Measurements from ENCODE around the gene SSC4D. TPM values are rescaled to one million over a fixed set of nuclear protein-coding genes. Genes with fewer than 3 reads are reported as not detected.

Gene SSC4D
- 0.71 to 1.4 TPM (median 1.1 TPM) in 5 replicates for total RNA-seq (2022; extraction: Qiagen RNA extraction)

DNA sequence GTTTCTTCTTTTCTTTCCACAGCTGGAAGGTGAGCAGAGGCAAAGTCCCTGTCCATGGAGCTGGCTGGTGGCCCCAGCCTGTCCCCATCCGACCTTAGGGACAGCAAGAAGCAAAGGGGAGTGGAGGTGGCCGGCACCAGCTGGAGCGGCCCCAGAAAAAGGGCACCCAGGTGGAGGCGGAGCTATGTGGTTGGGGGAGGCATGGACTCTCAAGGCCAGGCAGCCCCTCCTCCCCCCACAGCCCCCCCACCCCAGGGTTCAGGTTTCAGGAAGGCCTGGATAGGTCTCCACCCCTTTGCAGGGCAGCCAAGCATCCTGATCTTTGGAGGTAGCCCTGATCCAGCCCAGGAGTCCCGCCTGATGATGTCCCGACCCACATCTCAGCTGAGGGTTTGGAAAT is at the start of gene SSC4D:
Gene SSC4D (minus strand): TSS at position 161 of the 400 bp plus-strand sequence. CDS start 5,258 bp downstream, outside the sequence.

DNA sequence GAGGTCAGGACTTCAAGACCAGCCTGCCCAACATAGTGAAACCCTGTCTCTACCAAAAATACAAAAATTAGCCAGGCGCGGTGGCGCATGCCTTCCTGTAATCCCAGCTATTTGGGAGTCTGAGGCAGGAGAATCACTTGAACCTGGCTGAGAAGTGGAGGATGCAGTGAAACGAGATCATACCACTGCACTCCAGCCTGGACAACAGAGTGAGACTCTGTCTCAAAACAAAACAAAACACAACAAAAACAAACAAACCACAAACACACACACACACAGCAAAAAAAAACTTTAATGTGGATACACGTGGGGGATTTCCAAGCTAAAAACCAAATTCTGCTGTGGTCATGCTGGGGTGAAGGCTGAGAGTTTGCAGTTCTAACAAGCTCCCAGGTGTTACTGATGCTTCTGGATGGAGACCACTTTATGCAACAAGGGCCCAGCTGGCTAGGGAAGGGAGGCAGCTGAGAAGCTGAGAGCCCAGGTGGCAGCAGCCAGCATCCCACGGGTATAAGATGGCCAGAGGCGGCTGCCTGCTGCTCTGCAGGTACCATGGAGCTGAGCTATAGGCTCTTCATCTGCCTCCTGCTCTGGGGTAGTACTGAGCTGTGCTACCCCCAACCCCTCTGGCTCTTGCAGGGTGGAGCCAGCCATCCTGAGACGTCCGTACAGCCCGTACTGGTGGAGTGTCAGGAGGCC is 15.1 kb upstream of the SSC4D start, which contains the start of gene ZP3:
Gene ZP3 (plus strand): TSS at position 538 of the 699 bp plus-strand sequence. CDS start 15 bp downstream, at position 553.

DNA sequence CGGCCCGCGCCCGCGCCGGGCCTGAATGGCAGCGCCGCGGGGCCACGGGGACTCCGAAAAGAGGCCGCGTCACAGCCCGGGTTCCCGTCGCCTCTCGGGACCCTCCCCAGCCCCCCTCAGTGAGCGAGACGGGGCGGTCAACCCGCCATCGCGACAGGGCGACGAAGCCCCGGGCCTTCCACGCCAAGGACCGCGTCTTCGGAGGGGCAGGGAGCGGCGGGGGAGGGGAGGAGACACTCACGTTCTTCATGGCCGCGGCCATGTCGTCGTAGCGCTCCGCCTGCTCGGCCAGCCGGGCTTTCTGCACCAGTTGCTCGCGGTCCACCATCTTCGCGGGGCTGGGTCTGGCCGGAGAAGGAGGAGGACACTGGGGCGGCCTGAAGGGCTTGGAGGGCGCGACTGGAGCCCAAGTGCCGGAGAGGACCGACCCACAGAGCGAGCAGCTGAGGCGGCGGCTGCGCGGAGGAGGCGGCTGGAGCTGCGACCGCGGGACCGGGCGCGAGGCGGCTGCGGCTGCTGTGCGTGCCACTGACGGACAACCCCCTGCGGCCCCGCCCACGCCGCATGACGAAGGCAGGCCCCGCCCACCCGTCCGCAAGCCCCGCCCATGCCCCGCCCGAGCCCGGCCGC is 50.9 kb downstream of the SSC4D start, which contains the start of gene YWHAG:
Gene YWHAG (minus strand): TSS at position 511 of the 630 bp plus-strand sequence. CDS start 183 bp downstream, at position 328.

Other genes with a start within 250 kb of the SSC4D start
- 8.8 to 12.6 TPM (median 11.1 TPM) in 5 replicates for gene SRRM3, start 207.8 kb downstream of the SSC4D start, total RNA-seq (2022; extraction: Qiagen RNA extraction)
- gene HSPB1, start 107.0 kb downstream of the SSC4D start, total RNA-seq (2022; extraction: Qiagen RNA extraction), result 815 to 1,578 TPM (median 1,448 TPM) in 5 replicates
- 196 to 280 TPM (median 223 TPM) in 5 replicates for gene YWHAG, start 50.7 kb downstream of the SSC4D start, total RNA-seq (2022; extraction: Qiagen RNA extraction)
- gene ZP3, start 15.3 kb upstream of the SSC4D start, total RNA-seq (2022; extraction: Qiagen RNA extraction), result 14.0 to 22.8 TPM (median 19.9 TPM) in 5 replicates
- gene DTX2, start 52.0 kb upstream of the SSC4D start, total RNA-seq (2022; extraction: Qiagen RNA extraction), result 25.3 to 33.9 TPM (median 30.2 TPM) in 5 replicates
- gene UPK3B, start 100.9 kb upstream of the SSC4D start, total RNA-seq (2022; extraction: Qiagen RNA extraction), result 11.5 to 19.6 TPM (median 17.6 TPM) in 5 replicates
- gene SPDYE16, start 133.6 kb upstream of the SSC4D start, total RNA-seq (2022; extraction: Qiagen RNA extraction), result not detected in 5 replicates
- gene POMZP3, start 217.6 kb upstream of the SSC4D start, total RNA-seq (2022; extraction: Qiagen RNA extraction), result 22.8 to 25.9 TPM (median 24.8 TPM) in 5 replicates

All from A549 treated with Hydrocortisone at 1 μM for 4 hours (cell line).